ENCODE results near the gene FOXK1. TPM values are rescaled to one million over a fixed set of nuclear protein-coding genes. Genes with fewer than 3 reads are reported as not detected.

The FOXK1 gene
- total and polyA plus RNA-seq, 2 of the 13 experiments (the other 11 are each of a cell fraction or from before 2014, with no cell fraction given), result 4.6 to 8.8 TPM

DNA sequence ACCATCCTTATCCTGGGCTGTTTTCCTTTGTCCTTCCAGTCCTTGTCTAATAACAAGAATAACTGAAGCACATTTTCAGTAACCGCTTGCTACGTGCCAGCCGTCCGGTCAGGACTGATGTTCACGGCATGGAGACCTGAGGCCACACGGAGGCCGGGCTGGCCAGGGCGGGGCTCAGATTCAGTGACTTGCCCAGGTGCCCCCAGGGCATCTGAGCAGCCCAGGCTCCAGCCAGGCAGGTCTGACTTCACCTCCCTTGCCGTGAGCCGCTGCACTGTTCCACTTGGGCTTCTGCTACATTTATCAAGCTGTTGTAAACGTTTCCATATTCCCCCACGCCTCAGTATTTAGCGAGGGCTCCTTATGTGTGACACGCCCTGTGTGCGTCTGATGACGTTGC lies 49.7 kb downstream of the FOXK1 start:
- ATAC-seq, result no peak
- Histone ChIP-seq H3K27ac (ENCODE audit: extremely low read length, insufficient read depth, low read length) (no peak overlapping the region), H3K4me2 (ENCODE audit: low read depth, low read length) (no peak overlapping the region), H2AFZ (ENCODE audit: low read length) (no peak overlapping the region), H3K4me3 (replicated peaks in 1 of 3; ENCODE audit: insufficient read depth in 1 of 3, low read depth in 2 of 3, low read length in 3 of 3) (no peak overlapping the region), H3K9me3 (ENCODE audit: low read length) (no peaks in the 10 kb centered on the region), H3K4me1 (ENCODE audit: insufficient read depth, low read length) (peaks cover 10% of the 10 kb centered on the region; the same call in 1 of the 2 replicates), H3K9ac (ENCODE audit: insufficient read depth, low read depth, low read length) (no peak overlapping the region), H4K20me1 (ENCODE audit: insufficient read depth, low read length) (peaks cover 22% of the 10 kb centered on the region; the same call in 1 of the 2 replicates), H3K27me3 (ENCODE audit: control insufficient read depth in 1 of 2, insufficient read depth in 2 of 2, low read length in 2 of 2) (no peaks in the 10 kb centered on the region), H3K79me2 (ENCODE audit: insufficient read depth, low read length) (peaks cover 56% of the 10 kb centered on the region), H3K36me3 (replicated peaks in 1 of 2; ENCODE audit: control insufficient read depth in 1 of 2, insufficient read depth in 2 of 2, low read length in 2 of 2) (peaks cover 16 to 34% of the 10 kb centered on the region in 2 experiments)
- WGBS (ENCODE audit: low lambda C conversion rate), result 96% methylated on average over 16 of the region's 16 CpGs
- ChIA-PET POLR2A (no interaction called here), CTCF (ENCODE audit: low intra/inter-chr PET ratio, low total read pairs) (no interaction called here)
- in situ Hi-C loops (cut with HindIII; ENCODE audit: extremely low pct_ligation_motif_present, low pct_unique_long_range_greater_than_20kb) (no loop called here), intact Hi-C loops (cut with micrococcal nuclease; ENCODE audit: unreplicated experiment) (no loop called here)
- no TSS peak for BruUV-seq (replicated peaks)
- no peak for DNase-seq (ENCODE audit: low spot score)
- FAIRE-seq, result no peak
- TF ChIP-seq PHF20 (CRISPR knock-in tag; IDR thresholded peaks at IDR 0.05), result no peak
- TF ChIP-seq, protein P1, sequence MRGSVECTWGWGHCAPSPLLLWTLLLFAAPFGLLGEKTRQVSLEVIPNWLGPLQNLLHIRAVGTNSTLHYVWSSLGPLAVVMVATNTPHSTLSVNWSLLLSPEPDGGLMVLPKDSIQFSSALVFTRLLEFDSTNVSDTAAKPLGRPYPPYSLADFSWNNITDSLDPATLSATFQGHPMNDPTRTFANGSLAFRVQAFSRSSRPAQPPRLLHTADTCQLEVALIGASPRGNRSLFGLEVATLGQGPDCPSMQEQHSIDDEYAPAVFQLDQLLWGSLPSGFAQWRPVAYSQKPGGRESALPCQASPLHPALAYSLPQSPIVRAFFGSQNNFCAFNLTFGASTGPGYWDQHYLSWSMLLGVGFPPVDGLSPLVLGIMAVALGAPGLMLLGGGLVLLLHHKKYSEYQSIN (CRISPR knock-in tag; IDR thresholded peaks at IDR 0.05; ENCODE audit: borderline replicate concordance), result no peak
- no peak for TF ChIP-seq SRSF4 (IDR thresholded peaks at IDR 0.05; ENCODE audit: low read depth, low read length, poor library complexity, severe bottlenecking)
- TF ChIP-seq TOE1 (CRISPR knock-in tag; IDR thresholded peaks at IDR 0.05), result no peak
- TF ChIP-seq, protein P2, sequence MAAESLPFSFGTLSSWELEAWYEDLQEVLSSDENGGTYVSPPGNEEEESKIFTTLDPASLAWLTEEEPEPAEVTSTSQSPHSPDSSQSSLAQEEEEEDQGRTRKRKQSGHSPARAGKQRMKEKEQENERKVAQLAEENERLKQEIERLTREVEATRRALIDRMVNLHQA (CRISPR knock-in tag; IDR thresholded peaks at IDR 0.05), result no peak
- no peak for TF ChIP-seq HNRNPH1 (optimal IDR thresholded peaks at IDR 0.05; ENCODE audit: low read depth, low read length)
- TF ChIP-seq SRSF1 (optimal IDR thresholded peaks at IDR 0.05; ENCODE audit: low read depth, low read length), result no peak
- TF ChIP-seq, protein P3, sequence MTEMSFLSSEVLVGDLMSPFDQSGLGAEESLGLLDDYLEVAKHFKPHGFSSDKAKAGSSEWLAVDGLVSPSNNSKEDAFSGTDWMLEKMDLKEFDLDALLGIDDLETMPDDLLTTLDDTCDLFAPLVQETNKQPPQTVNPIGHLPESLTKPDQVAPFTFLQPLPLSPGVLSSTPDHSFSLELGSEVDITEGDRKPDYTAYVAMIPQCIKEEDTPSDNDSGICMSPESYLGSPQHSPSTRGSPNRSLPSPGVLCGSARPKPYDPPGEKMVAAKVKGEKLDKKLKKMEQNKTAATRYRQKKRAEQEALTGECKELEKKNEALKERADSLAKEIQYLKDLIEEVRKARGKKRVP (CRISPR knock-in tag; IDR thresholded peaks at IDR 0.05), result no peak
- no peak for TF ChIP-seq SMAD1 (CRISPR knock-in tag; IDR thresholded peaks at IDR 0.05; ENCODE audit: borderline replicate concordance, low read depth)
- TF ChIP-seq, protein P4, sequence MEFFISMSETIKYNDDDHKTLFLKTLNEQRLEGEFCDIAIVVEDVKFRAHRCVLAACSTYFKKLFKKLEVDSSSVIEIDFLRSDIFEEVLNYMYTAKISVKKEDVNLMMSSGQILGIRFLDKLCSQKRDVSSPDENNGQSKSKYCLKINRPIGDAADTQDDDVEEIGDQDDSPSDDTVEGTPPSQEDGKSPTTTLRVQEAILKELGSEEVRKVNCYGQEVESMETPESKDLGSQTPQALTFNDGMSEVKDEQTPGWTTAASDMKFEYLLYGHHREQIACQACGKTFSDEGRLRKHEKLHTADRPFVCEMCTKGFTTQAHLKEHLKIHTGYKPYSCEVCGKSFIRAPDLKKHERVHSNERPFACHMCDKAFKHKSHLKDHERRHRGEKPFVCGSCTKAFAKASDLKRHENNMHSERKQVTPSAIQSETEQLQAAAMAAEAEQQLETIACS (CRISPR knock-in tag; IDR thresholded peaks at IDR 0.05), result no peak
- no peak for TF ChIP-seq EEA1 (CRISPR knock-in tag; IDR thresholded peaks at IDR 0.05; ENCODE audit: borderline replicate concordance)

Measured in HepG2 (cell line).